ENCODE measurements around the gene OSBPL1A.

DNA sequence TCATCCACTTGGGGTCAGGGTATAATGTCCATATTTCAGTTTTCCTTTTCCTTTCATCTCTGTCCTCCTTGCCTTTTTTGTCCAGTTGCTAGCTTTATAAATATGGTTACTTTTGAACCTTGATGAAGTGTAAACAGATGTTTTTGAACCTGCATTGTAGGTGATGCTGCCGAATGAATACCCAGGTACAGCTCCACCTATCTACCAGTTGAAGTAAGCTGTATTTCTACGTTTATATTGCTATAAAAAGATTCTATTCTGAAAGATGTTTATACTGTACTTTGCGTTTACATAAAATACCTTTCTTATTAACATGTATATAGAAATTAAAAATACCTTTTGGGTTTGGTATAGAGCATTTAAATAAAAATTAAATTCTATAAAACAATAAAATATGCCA is 31.1 kb upstream of the OSBPL1A start:
- no peak for TF ChIP-seq EP300 (IDR thresholded peaks at IDR 0.05; ENCODE audit: low read depth)
- TF ChIP-seq POLR2A (IDR thresholded peaks at IDR 0.05), result no peak

All from transverse colon (tissue), 1 donor.